HEK293 (cell line): Measurements from ENCODE around the gene SYNE1.
A peak's percentile ranks its signal among the peaks of the same experiment; 100 is the strongest.
"Not testable (repeated sequence)": the region's sequence is repeated elsewhere in the genome, so short reads cannot be mapped to it uniquely, and the experiment has no call there.

Experiments used
- CTCF ChIA-PET: fragments of 350-600 bp; formaldehyde crosslinking; extraction: SDS; loops from one replicate; lab custom pipeline; 2021; ENCODE audit warnings: antibody characterized with exemption; lab: Yijun Ruan, JAX
- POLR2A ChIA-PET: fragments of 300-600 bp; formaldehyde crosslinking; extraction: SDS; loops from one replicate; lab custom pipeline; 2020; ENCODE audit warnings: antibody characterized with exemption, inconsistent platforms; lab: Yijun Ruan, JAX
- H3K27ac ChIP-seq: fragments of 200-500 bp; sonication (Bioruptor generic); 2 replicates; pipeline ENCODE4 v1.5.1; 2014; ENCODE audit warnings: low read depth, low read length, control low read depth, inconsistent platforms; ENCODE audit errors: extremely low read depth
- H3K36me3 ChIP-seq, 2 experiments: fragments of 200-500 bp in 1 of 2; sonication (Bioruptor generic) in 1 of 2; 1 replicate in 1 of 2; 2 replicates in 1 of 2; pipeline ENCODE4 v1.5.1; 2014 to 2017; ENCODE audit warnings: inconsistent platforms in 2 of 2, low read length in 2 of 2; ENCODE audit not compliant: control insufficient read depth in 2 of 2, insufficient read depth in 1 of 2
- H3K4me1 ChIP-seq: fragments of 200-500 bp; sonication (Bioruptor generic); 2 replicates; pipeline ENCODE4 v1.5.1; 2014; ENCODE audit warnings: mild to moderate bottlenecking, low read length, inconsistent platforms; ENCODE audit not compliant: control insufficient read depth, insufficient read depth
- H3K4me3 ChIP-seq: 2 replicates; pipeline ENCODE4 v1.5.1; 2011; ENCODE audit warnings: low read depth, mild to moderate bottlenecking, control low read depth, low read length, moderate library complexity
- H3K9me3 ChIP-seq: fragments of 200-500 bp; sonication (Bioruptor generic); 2 replicates; pipeline ENCODE4 v1.5.1; 2014; ENCODE audit warnings: low read depth, low read length, inconsistent platforms; ENCODE audit not compliant: control insufficient read depth, insufficient read depth
- AEBP2 ChIP-seq: fragments of 450-650 bp; formaldehyde crosslinking; IDR thresholded peaks from 2 replicates; pipeline ENCODE4 v1.5.1; 2016; ENCODE audit warnings: missing biosample characterization, missing genetic modification characterization, borderline replicate concordance
- REST ChIP-seq: fragments of 450-650 bp; formaldehyde crosslinking; IDR thresholded peaks from 2 replicates; pipeline ENCODE4 v1.5.1; 2016; ENCODE audit warnings: missing biosample characterization, missing genetic modification characterization
- ZBTB11 ChIP-seq: fragments of 450-650 bp; formaldehyde crosslinking; conservative IDR thresholded peaks from 2 replicates; pipeline ENCODE4 v1.5.1; 2016; ENCODE audit warnings: low read depth, missing biosample characterization, missing genetic modification characterization
- ZBTB8A ChIP-seq: fragments of 450-650 bp; formaldehyde crosslinking; IDR thresholded peaks from 2 replicates; pipeline ENCODE4 v1.5.1; 2016; ENCODE audit warnings: missing biosample characterization, missing genetic modification characterization
- ZNF140 ChIP-seq: fragments of 450-650 bp; formaldehyde crosslinking; IDR thresholded peaks from 2 replicates; pipeline ENCODE4 v1.5.1; 2016; ENCODE audit warnings: missing biosample characterization, missing genetic modification characterization
- ZNF266 ChIP-seq: fragments of 450-650 bp; formaldehyde crosslinking; IDR thresholded peaks from 2 replicates; pipeline ENCODE4 v1.5.1; 2016; ENCODE audit warnings: missing biosample characterization, missing genetic modification characterization, low read depth
- ZNF341 ChIP-seq: fragments of 450-650 bp; formaldehyde crosslinking; IDR thresholded peaks from 2 replicates; pipeline ENCODE4; 2016; ENCODE audit warnings: low read depth, missing biosample characterization, missing genetic modification characterization
- ZNF394 ChIP-seq: fragments of 450-650 bp; formaldehyde crosslinking; IDR thresholded peaks from 2 replicates; pipeline ENCODE4 v1.5.1; 2016; ENCODE audit warnings: missing biosample characterization, missing genetic modification characterization, mild to moderate bottlenecking, moderate library complexity, borderline replicate concordance
- ZNF426 ChIP-seq: fragments of 450-650 bp; formaldehyde crosslinking; IDR thresholded peaks from 2 replicates; pipeline ENCODE4 v1.5.1; 2017; ENCODE audit warnings: missing biosample characterization, missing genetic modification characterization, mild to moderate bottlenecking, inconsistent platforms, moderate library complexity
- ZNF433 ChIP-seq: fragments of 450-650 bp; formaldehyde crosslinking; IDR thresholded peaks from 2 replicates; pipeline ENCODE4 v1.5.1; 2016; ENCODE audit warnings: missing biosample characterization, missing genetic modification characterization, low read depth
- ZNF510 ChIP-seq: fragments of 450-650 bp; formaldehyde crosslinking; IDR thresholded peaks from 2 replicates; pipeline ENCODE4 v1.5.1; 2018; ENCODE audit warnings: mild to moderate bottlenecking, missing genetic modification characterization, missing biosample characterization; ENCODE audit not compliant: insufficient replicate concordance
- ZNF518A ChIP-seq: fragments of 450-650 bp; formaldehyde crosslinking; conservative IDR thresholded peaks from 2 replicates; pipeline ENCODE4 v1.5.1; 2016; ENCODE audit warnings: low read depth, missing biosample characterization, missing genetic modification characterization
- ZNF529 ChIP-seq: fragments of 450-650 bp; formaldehyde crosslinking; IDR thresholded peaks from 2 replicates; pipeline ENCODE4 v1.5.1; 2017; ENCODE audit warnings: missing genetic modification characterization, missing biosample characterization; ENCODE audit not compliant: insufficient replicate concordance
- ZNF555 ChIP-seq: fragments of 450-650 bp; formaldehyde crosslinking; conservative IDR thresholded peaks from 2 replicates; pipeline ENCODE4 v1.5.1; 2017; ENCODE audit warnings: missing biosample characterization, mild to moderate bottlenecking, missing genetic modification characterization, inconsistent platforms
- ZNF558 ChIP-seq: fragments of 450-650 bp; formaldehyde crosslinking; IDR thresholded peaks from 2 replicates; pipeline ENCODE4 v1.5.1; 2016; ENCODE audit warnings: missing biosample characterization, missing genetic modification characterization
- ZNF560 ChIP-seq: fragments of 450-650 bp; formaldehyde crosslinking; IDR thresholded peaks from 2 replicates; pipeline ENCODE4 v1.5.1; 2017; ENCODE audit warnings: missing biosample characterization, missing genetic modification characterization, borderline replicate concordance
- ZNF623 ChIP-seq: fragments of 450-650 bp; formaldehyde crosslinking; IDR thresholded peaks from 2 replicates; pipeline ENCODE4 v1.5.1; 2016; ENCODE audit warnings: missing biosample characterization, missing genetic modification characterization
- ZNF664 ChIP-seq: fragments of 450-650 bp; formaldehyde crosslinking; IDR thresholded peaks from 2 replicates; pipeline ENCODE4 v1.5.1; 2016; ENCODE audit warnings: missing biosample characterization, missing genetic modification characterization
- ZXDB ChIP-seq: fragments of 450-650 bp; formaldehyde crosslinking; IDR thresholded peaks from 2 replicates; pipeline ENCODE4 v1.5.1; 2016; ENCODE audit warnings: missing biosample characterization, missing genetic modification characterization

The SYNE1 gene

GRCh38 chr6:152558798-152559197 lies 78.4 kb downstream of the SYNE1 start:
- H3K4me3 ChIP-seq, H3K36me3 ChIP-seq, POLR2A ChIA-PET, H3K27ac ChIP-seq, H3K9me3 ChIP-seq, H3K4me1 ChIP-seq: not testable (repeated sequence)
- peak; percentile 88 for TF ChIP-seq ZNF394 (tag by site-specific recombination)
- TF ChIP-seq ZNF266 (tag by site-specific recombination): peak; percentile 52; the same call in 1 of the 2 replicates
- peak; percentile 71 for TF ChIP-seq ZBTB11 (tag by site-specific recombination)
- peak; percentile 65; the same call in 1 of the 2 replicates for TF ChIP-seq ZNF623 (tag by site-specific recombination)
- TF ChIP-seq ZNF560 (tag by site-specific recombination): peak; percentile 68; the same call in 1 of the 2 replicates
- peak; percentile 48; the same call in 1 of the 2 replicates for TF ChIP-seq ZNF664 (tag by site-specific recombination)
- peak; percentile 80 for TF ChIP-seq ZNF555 (tag by site-specific recombination)
- TF ChIP-seq ZNF426 (tag by site-specific recombination): peak; percentile 79
- TF ChIP-seq ZNF341 (tag by site-specific recombination): peak; percentile 28; the same call in 1 of the 2 replicates
- peak; percentile 39; the same call in 1 of the 2 replicates for TF ChIP-seq ZNF433
- TF ChIP-seq REST: peak; percentile 67; the same call in 1 of the 2 replicates
- 0 out of 2 replicates have a peak, but pooled peaks have one; percentile 43 for TF ChIP-seq AEBP2 (tag by site-specific recombination)
- TF ChIP-seq ZNF558 (tag by site-specific recombination): 0 out of 2 replicates have a peak, but pooled peaks have one; percentile 38
- peak; percentile 40 for TF ChIP-seq ZNF510
- TF ChIP-seq ZXDB: 0 out of 2 replicates have a peak, but pooled peaks have one; percentile 34
- TF ChIP-seq ZNF518A (tag by site-specific recombination): peak; percentile 88
- peak; percentile 56; the same call in 1 of the 2 replicates for TF ChIP-seq ZNF140 (tag by site-specific recombination)
- TF ChIP-seq ZNF529 (tag by site-specific recombination): peak; percentile 9
- TF ChIP-seq ZBTB8A (tag by site-specific recombination): peak; percentile 68
- CTCF ChIA-PET: interaction anchor here (3.1 kb wide), 1 partner anchor 84 kb away, joined by 14 read pairs; no protein-coding TSS in a partner anchor
